GM21528 (cell line): Measurements from ENCODE around the gene ST8SIA2.
"Not testable (repeated sequence)": the region's sequence is repeated elsewhere in the genome, so short reads cannot be mapped to it uniquely, and the experiment has no call there.

Source experiments
- ATAC-seq: cut with Tn5 transposase; IDR thresholded peaks from one replicate; pipeline ENCODE4 v1.9.1; 2021; ENCODE audit warnings: mild to moderate bottlenecking, moderate library complexity; ENCODE audit not compliant: unreplicated experiment, low FRiP score

Gene ST8SIA2

DNA sequence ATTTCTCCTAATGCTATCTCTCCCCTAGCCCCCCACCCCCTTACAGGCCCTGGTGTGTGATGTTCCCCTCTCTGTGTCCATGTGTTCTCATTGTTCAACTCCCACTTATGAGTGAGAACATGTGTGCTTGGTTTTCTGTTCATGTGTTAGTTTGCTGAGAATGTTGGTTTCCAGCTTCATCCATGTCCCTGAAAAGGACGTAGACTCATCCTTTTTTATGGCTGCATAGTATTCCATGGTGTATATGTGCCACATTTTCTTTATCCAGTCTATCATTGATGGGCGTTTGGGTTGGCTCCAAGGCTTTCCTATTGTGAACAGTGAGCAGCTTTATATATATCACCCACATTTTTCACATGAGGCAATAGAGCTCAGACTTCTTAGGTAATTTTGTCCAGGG lies 86.0 kb downstream of the ST8SIA2 start:
- not testable (repeated sequence) for ATAC-seq

- ATAC-seq = no peak
Observed at GRCh38 chr15:92480361-92480760, 86.7 kb downstream of the ST8SIA2 start.

- no peak for ATAC-seq
Observed at GRCh38 chr15:92485441-92485840, 91.8 kb downstream of the ST8SIA2 start.

DNA sequence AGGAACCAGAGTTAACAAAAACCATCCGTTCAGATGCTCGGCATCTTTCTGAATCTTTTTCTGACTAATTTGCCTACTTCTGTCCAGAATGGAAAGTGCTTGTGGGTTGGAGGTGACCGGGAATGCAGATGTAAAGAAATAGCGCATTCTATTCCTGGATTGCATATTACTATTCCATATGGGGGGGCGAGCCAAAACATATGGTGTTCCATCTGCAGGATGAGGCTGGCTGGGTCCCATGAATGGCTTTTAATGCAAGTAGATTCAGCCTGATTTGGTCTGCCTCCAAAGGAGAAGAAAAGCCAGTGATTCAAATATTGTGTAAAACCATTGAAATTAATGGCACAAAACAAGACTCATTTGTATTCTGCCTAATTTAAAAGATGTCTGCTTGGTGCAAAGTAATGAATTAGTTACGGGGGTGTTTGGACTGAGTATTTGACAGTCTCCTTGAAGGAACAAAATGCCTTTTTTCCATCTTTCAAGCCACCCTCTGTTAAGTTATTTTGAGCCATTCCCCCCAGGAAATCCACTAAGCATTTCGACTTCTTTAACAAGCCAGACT lies 99.0 kb downstream of the ST8SIA2 start:
- no peak for ATAC-seq

- no peak for ATAC-seq
Observed at GRCh38 chr15:92494806-92495336, 101.2 kb downstream of the ST8SIA2 start.

DNA sequence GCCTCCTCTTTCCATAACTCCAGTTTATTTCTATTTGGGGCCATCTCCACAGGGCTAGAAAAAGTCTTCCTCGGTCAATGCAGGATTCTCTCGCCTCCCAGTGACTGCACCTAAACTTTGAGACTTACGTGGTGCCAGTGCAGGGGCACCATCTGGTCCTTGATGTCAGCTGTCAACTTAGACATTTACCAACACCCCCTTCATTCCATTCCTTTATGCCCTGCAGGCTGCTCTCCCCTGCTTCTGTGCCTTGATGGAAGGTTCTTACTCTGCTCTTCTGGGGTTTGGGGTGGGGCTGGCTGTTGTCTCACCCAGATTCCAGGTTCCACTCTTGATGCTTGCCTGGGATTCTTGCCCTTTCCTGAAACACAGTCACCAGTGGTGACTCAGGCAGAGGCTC lies 101.8 kb downstream of the ST8SIA2 start:
- ATAC-seq = no peak

- ATAC-seq = no peak
Observed at GRCh38 chr15:92499731-92500530, 106.2 kb downstream of the ST8SIA2 start.

GRCh38 chr15:92502336-92502735 lies 108.7 kb downstream of the ST8SIA2 start:
- no peak for ATAC-seq

DNA sequence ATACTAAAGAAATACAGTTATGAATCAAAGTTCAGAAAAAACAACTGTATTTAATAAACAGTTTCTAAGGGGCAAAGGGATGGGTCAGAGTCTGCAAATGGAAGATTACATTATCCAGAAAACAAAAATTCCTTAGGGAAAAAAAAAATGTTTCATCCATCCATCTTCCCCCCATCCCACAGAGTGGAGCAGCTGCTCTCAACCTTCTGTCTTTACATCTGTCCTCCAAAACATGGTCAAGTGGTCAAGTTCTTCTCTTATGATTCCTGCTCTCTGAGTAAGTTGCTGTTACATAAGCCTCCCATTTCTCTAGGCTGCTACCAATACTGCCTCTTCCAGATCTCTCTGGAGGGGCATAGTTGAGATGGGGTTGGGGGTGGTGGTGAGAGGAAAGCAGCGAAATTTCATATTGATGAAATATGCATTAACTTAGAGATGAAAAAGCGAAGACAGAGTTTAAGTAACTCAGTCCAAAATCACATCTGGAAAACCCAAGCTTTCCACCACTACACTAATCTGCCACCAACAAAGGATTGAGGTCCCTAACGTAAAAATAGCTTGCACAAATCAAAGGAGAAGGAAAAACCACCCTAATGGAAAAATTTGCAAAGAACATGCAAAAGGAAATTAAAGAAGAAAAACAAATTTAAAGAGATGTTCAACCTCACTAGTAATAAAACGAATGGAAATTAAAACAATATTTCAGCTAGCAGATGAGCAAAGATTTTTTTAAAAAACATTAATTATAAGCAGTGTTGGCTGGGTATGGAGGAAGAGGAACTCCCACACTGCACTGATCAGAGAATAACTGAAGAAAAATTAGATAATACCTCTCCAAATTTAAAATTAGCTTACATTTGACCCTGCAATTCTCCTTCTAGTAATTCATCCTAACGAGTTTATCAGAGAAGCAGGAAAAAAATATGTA lies 109.5 kb downstream of the ST8SIA2 start:
- no peak for ATAC-seq

DNA sequence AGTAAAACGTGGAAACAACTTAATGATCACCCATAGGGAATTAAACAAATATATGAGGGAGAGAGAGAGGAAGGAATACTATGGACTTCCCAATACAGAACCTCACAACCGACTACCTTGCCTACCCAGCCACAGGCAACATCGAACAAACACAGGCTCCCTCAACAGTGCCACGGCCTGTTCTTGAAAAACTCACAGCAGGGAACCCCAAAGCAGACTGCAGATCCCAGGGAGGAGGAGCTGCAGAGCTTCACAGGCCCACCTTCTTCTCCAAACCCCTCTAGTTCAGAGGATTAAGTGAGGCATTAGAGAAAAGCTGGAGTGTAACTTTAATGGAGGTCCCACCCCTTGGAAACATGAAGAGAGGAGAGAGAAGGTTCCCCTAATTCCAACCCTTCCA lies 110.2 kb downstream of the ST8SIA2 start:
- ATAC-seq = no peak

DNA sequence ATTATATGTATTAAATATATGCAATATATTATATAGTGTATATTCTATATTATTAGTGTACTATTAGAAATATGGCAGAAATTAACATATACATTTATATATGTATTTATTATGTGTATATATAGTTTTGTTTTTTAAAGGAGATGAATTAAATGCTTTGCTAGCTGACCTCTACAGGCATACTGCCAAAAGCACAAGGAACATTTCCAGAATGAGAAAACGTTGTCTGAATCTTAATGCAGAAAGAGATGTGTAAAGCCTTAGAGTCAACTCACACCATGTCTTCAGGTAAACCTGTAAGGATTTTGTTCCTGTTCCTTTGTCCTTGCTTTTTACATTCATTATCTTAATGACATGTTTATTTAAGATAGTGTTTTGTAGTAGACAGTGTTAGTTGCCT lies 111.9 kb downstream of the ST8SIA2 start:
- ATAC-seq = no peak

- no peak for ATAC-seq
Observed at GRCh38 chr15:92506506-92506905, 112.8 kb downstream of the ST8SIA2 start.

GRCh38 chr15:92510163-92510882 lies 116.6 kb downstream of the ST8SIA2 start:
- no peak for ATAC-seq
